Gastrocnemius medialis (tissue), 4 donors: ENCODE data around the gene ADD1. TPM values are rescaled to one million over a fixed set of nuclear protein-coding genes. Genes with fewer than 3 reads are reported as not detected.

Source experiments
- ATAC-seq, 2 donors: fragments of 150-250 bp; one replicate each; pipeline ENCODE4 v1.9.1; 2016
- DNase-seq, 2 donors: peaks; one replicate each; pipeline ENCODE4 v3.0.0-alpha.2; 2019
- H3K27ac ChIP-seq, 4 donors: fragments of 200-600 bp; sonication (generic); 1 replicate in 1 of 4; 2 replicates in 3 of 4; pipeline ENCODE4 v1.5.1; 2016 to 2018; ENCODE audit warnings: mild to moderate bottlenecking in 2 of 4, moderate library complexity in 1 of 4
- H3K27me3 ChIP-seq, 3 donors: fragments of 200-600 bp; sonication (generic) in 2 of 3; 1 replicate in 1 of 3; 2 replicates in 2 of 3; pipeline versions ENCODE4 v1.5.1 to v1.6.0; 2016 to 2019; ENCODE audit warnings: mild to moderate bottlenecking in 1 of 3, moderate library complexity in 1 of 3
- H3K36me3 ChIP-seq, 2 donors: fragments of 200-600 bp; sonication (generic) in 1 of 2; one replicate each; pipeline ENCODE4 v1.5.1; 2017 to 2018
- H3K4me1 ChIP-seq, 2 donors: fragments of 200-600 bp; sonication (generic) in 1 of 2; one replicate each; pipeline ENCODE4 v1.5.1; 2016 to 2017; ENCODE audit warnings: mild to moderate bottlenecking in 2 of 2
- H3K4me3 ChIP-seq, 4 donors: fragments of 200-600 bp; sonication (generic) in 3 of 4; 1 replicate in 1 of 4; 2 replicates in 3 of 4; pipeline ENCODE4 v1.5.1; 2016 to 2019; ENCODE audit warnings: mild to moderate bottlenecking in 2 of 4
- H3K9me3 ChIP-seq, 3 donors: fragments of 200-600 bp; sonication (generic) in 2 of 3; 1 replicate in 1 of 3; 2 replicates in 2 of 3; pipeline ENCODE4 v1.5.1; 2016 to 2019
- POLR2A ChIP-seq, 2 donors: fragments of 450-650 bp; IDR thresholded peaks; one replicate each; pipeline ENCODE4 v1.6.1; 2017; ENCODE audit warnings: antibody characterized with exemption in 2 of 2, mild to moderate bottlenecking in 2 of 2, moderate library complexity in 2 of 2
- in situ Hi-C, 4 donors: fragments of 200-750 bp; cut with MboI; loops; one replicate each; pipeline versions ENCODE4 v1.15.0 to v1.8.0; 2017; ENCODE audit warnings: low sequenced_read_pairs in 4 of 4
- intact Hi-C: fragments of 100-400 bp; cut with DNase I; formaldehyde crosslinking; loops from one replicate; pipeline ENCODE4 v1.15.1; 2023; ENCODE audit warnings: low total_unique reads
- total RNA-seq, 4 donors: library from RNA; depleted of rRNA; stranded (reverse); fragments of >200 nt; gene quantifications; one replicate each; pipeline versions ENCODE4 v1.1.0 to v1.2.3, GENCODE V29; 2016
- TF ChIP-seq, protein P1 (sequence below), 5 experiments: fragments of 450-650 bp in 3 of 5; fragments of 200-600 bp in 2 of 5; sonication (generic) in 2 of 5; IDR thresholded peaks in 4 of 5; conservative IDR thresholded peaks in 1 of 5; 1 replicate in 4 of 5; 2 replicates in 1 of 5; pipeline ENCODE4 v1.5.1; 2016 to 2019; ENCODE audit warnings: antibody characterized with exemption in 5 of 5, mild to moderate bottlenecking in 3 of 5, moderate library complexity in 3 of 5

Gene ADD1
- total RNA-seq, 4 donors from 2014 or later: 144 to 255 (median 178) TPM

GRCh38 chr4:2902126-2902525 lies 58.5 kb downstream of the ADD1 start:
- DNase-seq (no peak), ATAC-seq (no peak)
- Histone ChIP-seq H3K9me3 (no peaks in the 10 kb centered on the region), H3K4me3 (no peak overlapping the region), H3K27me3 (no peaks in the 10 kb centered on the region), H3K36me3 (peaks cover 0 to 95% of the 10 kb centered on the region in 2 donors), H3K27ac (no peak overlapping the region), H3K4me1 (no peaks in the 10 kb centered on the region)
- in situ Hi-C loops: no loop called here
- no peak for TF ChIP-seq POLR2A (IDR thresholded peaks at IDR 0.05)
- TF ChIP-seq, protein P1, sequence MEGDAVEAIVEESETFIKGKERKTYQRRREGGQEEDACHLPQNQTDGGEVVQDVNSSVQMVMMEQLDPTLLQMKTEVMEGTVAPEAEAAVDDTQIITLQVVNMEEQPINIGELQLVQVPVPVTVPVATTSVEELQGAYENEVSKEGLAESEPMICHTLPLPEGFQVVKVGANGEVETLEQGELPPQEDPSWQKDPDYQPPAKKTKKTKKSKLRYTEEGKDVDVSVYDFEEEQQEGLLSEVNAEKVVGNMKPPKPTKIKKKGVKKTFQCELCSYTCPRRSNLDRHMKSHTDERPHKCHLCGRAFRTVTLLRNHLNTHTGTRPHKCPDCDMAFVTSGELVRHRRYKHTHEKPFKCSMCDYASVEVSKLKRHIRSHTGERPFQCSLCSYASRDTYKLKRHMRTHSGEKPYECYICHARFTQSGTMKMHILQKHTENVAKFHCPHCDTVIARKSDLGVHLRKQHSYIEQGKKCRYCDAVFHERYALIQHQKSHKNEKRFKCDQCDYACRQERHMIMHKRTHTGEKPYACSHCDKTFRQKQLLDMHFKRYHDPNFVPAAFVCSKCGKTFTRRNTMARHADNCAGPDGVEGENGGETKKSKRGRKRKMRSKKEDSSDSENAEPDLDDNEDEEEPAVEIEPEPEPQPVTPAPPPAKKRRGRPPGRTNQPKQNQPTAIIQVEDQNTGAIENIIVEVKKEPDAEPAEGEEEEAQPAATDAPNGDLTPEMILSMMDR (IDR thresholded peaks at IDR 0.05 in 4 of 5, conservative IDR thresholded peaks at IDR 0.05 in 1 of 5): no peak
- intact Hi-C loops: no loop called here

DNA sequence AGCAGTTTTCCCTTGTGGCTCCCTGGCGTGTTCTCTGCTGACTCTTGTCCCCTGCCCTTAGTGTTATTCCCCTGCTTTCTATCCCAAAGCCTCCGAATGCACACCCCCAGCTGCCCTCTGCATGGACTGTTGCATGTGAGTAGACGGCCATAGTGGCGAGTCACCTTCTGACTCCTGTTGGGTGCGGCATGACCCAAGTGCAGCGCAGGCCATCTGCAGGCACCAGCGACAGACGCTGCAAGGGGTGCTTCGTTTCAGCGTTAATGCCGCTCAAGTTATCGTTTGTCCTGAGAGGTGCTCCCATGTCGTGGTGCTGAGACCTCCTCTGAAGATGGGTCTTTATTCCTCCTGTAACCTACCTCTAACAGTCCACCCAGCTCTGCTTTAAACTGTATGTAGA lies 61.9 kb downstream of the ADD1 start:
- intact Hi-C loops: no loop called here
- H3K36me3 ChIP-seq: peaks cover 2 to 96% of the 10 kb centered on the region in 2 donors
- ATAC-seq: no peak

DNA sequence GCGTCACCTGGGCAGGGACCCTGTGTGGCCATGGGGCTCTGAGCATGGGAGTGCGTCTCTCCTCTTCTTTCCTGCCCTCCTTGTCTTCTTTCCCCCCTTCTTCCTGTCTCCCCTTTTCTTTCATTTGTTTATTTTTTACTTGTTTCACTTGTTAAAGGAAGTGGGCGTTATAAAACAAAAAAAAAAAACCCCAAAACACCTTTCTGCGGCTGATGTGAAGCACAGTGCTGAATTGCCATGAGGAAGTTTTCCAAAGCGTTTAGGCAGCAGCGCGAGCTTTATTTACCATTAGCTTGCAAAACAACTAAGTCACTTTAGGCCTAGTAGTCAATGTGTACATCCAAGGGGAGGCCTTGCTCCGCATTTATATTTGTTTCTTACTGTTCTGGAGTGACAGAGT lies 62.6 kb downstream of the ADD1 start:
- Histone ChIP-seq H3K27ac (no peak overlapping the region), H3K4me3 (no peak overlapping the region), H3K36me3 (peaks cover 2 to 96% of the 10 kb centered on the region in 2 donors), H3K27me3 (no peaks in the 10 kb centered on the region), H3K9me3 (no peaks in the 10 kb centered on the region), H3K4me1 (no peaks in the 10 kb centered on the region)
- ATAC-seq (no peak), DNase-seq (no peak)
- in situ Hi-C loops: no loop called here
- TF ChIP-seq, protein P1 (IDR thresholded peaks at IDR 0.05 in 4 of 5, conservative IDR thresholded peaks at IDR 0.05 in 1 of 5): no peak
- TF ChIP-seq POLR2A (IDR thresholded peaks at IDR 0.05): no peak
- intact Hi-C loops: no loop called here

More for the DNA sequence above, 61.9 kb downstream of the ADD1 start:
- Histone ChIP-seq H3K4me1 (no peaks in the 10 kb centered on the region), H3K9me3 (no peaks in the 10 kb centered on the region), H3K4me3 (no peak overlapping the region), H3K27ac (no peak overlapping the region), H3K27me3 (no peaks in the 10 kb centered on the region)
- no peak for DNase-seq
- TF ChIP-seq, protein P1 (IDR thresholded peaks at IDR 0.05 in 4 of 5, conservative IDR thresholded peaks at IDR 0.05 in 1 of 5): no peak
- no peak for TF ChIP-seq POLR2A (IDR thresholded peaks at IDR 0.05)
- in situ Hi-C loops: no loop called here

GRCh38 chr4:2907226-2907625 lies 63.6 kb downstream of the ADD1 start:
- TF ChIP-seq, protein P1 (IDR thresholded peaks at IDR 0.05 in 4 of 5, conservative IDR thresholded peaks at IDR 0.05 in 1 of 5): no peak
- no peak for TF ChIP-seq POLR2A (IDR thresholded peaks at IDR 0.05)
- intact Hi-C loops (no loop called here), in situ Hi-C loops (no loop called here)
- Histone ChIP-seq H3K9me3 (no peaks in the 10 kb centered on the region), H3K4me1 (no peaks in the 10 kb centered on the region), H3K27ac (no peak overlapping the region), H3K36me3 (peaks cover 2 to 99% of the 10 kb centered on the region in 2 donors), H3K4me3 (no peak overlapping the region), H3K27me3 (no peaks in the 10 kb centered on the region)
- ATAC-seq (no peak), DNase-seq (no peak)

- intact Hi-C loops: no loop called here
- Histone ChIP-seq H3K4me1 (no peaks in the 10 kb centered on the region), H3K4me3 (no peak overlapping the region), H3K27ac (no peak overlapping the region), H3K9me3 (no peaks in the 10 kb centered on the region), H3K27me3 (no peaks in the 10 kb centered on the region), H3K36me3 (peaks cover 2 to 99% of the 10 kb centered on the region in 2 donors)
- in situ Hi-C loops: no loop called here
- DNase-seq: no peak
- no peak for ATAC-seq
- TF ChIP-seq POLR2A (IDR thresholded peaks at IDR 0.05): no peak
- TF ChIP-seq, protein P1 (IDR thresholded peaks at IDR 0.05 in 4 of 5, conservative IDR thresholded peaks at IDR 0.05 in 1 of 5): no peak
These were observed 64.2 kb downstream of the ADD1 start for GRCh38 chr4:2907706-2908293.
